Measurements from ENCODE around the gene TACR1.

Gene TACR1

DNA sequence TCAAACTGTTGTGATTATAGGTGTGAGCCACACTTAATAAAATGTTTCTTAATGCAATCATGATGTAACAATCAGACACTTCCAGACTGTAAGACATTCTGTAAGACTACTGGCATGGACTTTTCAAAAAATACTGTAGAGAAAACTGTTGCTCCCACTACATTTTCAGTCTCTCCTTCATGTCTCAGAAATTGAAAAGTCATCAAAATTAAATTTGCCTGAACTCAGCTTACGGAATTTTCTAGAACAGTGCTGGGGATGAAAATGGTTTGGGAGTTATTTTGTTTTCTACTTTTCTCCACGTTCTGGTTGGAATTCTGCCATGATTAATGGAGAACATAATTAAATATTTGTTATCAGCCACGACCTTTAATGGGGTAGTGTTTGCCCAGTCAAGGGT lies 26.8 kb upstream of the TACR1 start:
- POLR2A ChIA-PET, result no interaction called here
- no peak for TF ChIP-seq ZNF37A (tag by site-specific recombination; IDR thresholded peaks at IDR 0.05)
- CTCF ChIA-PET, result interaction anchor here (0.6 kb wide), 1 partner anchor 459 kb away, joined by 3 read pairs; no protein-coding TSS in a partner anchor

GRCh38 chr2:75224636-75225094 lies 25.3 kb upstream of the TACR1 start:
- ChIA-PET POLR2A (no interaction called here), CTCF (no interaction called here)
- H3K4me3 ChIP-seq (ENCODE audit: low read depth, low read length), result no peak overlapping the region
- no peaks in the 10 kb centered on the region for H3K9me3 ChIP-seq (ENCODE audit: control insufficient read depth, insufficient read depth, low read depth, low read length)
- TF ChIP-seq ZNF157 (tag by site-specific recombination; IDR thresholded peaks at IDR 0.05) (no peak), GLIS1 (tag by site-specific recombination; IDR thresholded peaks at IDR 0.05) (no peak), BCL11A (tag by site-specific recombination; IDR thresholded peaks at IDR 0.05; ENCODE audit: low read depth) (no peak), ZSCAN4 (tag by site-specific recombination; IDR thresholded peaks at IDR 0.05) (no peak), ZBTB7A (tag by site-specific recombination; IDR thresholded peaks at IDR 0.05; ENCODE audit: low read depth) (no peak), ZBTB6 (tag by site-specific recombination; IDR thresholded peaks at IDR 0.05) (no peak), ZNF133 (tag by site-specific recombination; IDR thresholded peaks at IDR 0.05) (no peak), ZNF76 (tag by site-specific recombination; IDR thresholded peaks at IDR 0.05; ENCODE audit: borderline replicate concordance, low read depth) (no peak), ZNF707 (tag by site-specific recombination; IDR thresholded peaks at IDR 0.05) (no peak), ZNF664 (tag by site-specific recombination; IDR thresholded peaks at IDR 0.05) (no peak), PRDM1 (tag by site-specific recombination; IDR thresholded peaks at IDR 0.05) (no peak)
- TF ChIP-seq, protein P1, sequence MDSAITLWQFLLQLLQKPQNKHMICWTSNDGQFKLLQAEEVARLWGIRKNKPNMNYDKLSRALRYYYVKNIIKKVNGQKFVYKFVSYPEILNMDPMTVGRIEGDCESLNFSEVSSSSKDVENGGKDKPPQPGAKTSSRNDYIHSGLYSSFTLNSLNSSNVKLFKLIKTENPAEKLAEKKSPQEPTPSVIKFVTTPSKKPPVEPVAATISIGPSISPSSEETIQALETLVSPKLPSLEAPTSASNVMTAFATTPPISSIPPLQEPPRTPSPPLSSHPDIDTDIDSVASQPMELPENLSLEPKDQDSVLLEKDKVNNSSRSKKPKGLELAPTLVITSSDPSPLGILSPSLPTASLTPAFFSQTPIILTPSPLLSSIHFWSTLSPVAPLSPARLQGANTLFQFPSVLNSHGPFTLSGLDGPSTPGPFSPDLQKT (IDR thresholded peaks at IDR 0.05; ENCODE audit: borderline replicate concordance, low read depth, low read length), result no peak
- no peaks in the 10 kb centered on the region for H3K36me3 ChIP-seq (ENCODE audit: control insufficient read depth in 2 of 2, insufficient read depth in 1 of 2, low read length in 2 of 2)
- H3K27ac ChIP-seq (ENCODE audit: extremely low read depth, low read depth, low read length), result no peak overlapping the region
- no peaks in the 10 kb centered on the region for H3K4me1 ChIP-seq (ENCODE audit: control insufficient read depth, insufficient read depth, low read length)

More for the DNA sequence above, 26.8 kb upstream of the TACR1 start:
- no peaks in the 10 kb centered on the region for H3K9me3 ChIP-seq (ENCODE audit: control insufficient read depth, insufficient read depth, low read depth, low read length)
- H3K4me1 ChIP-seq (ENCODE audit: control insufficient read depth, insufficient read depth, low read length), result no peaks in the 10 kb centered on the region
- H3K27ac ChIP-seq (ENCODE audit: extremely low read depth, low read depth, low read length), result no peak overlapping the region
- H3K4me3 ChIP-seq (ENCODE audit: low read depth, low read length), result no peak overlapping the region
- no peaks in the 10 kb centered on the region for H3K36me3 ChIP-seq (ENCODE audit: control insufficient read depth in 2 of 2, insufficient read depth in 1 of 2, low read length in 2 of 2)

GRCh38 chr2:75222527-75222926 lies 23.2 kb upstream of the TACR1 start:
- ChIA-PET CTCF (no interaction called here), POLR2A (no interaction called here)
- H3K27ac ChIP-seq (ENCODE audit: extremely low read depth, low read depth, low read length), result no peak overlapping the region
- no peak for TF ChIP-seq ZBTB20 (tag by site-specific recombination; IDR thresholded peaks at IDR 0.05)
- TF ChIP-seq ZFP3 (tag by site-specific recombination; IDR thresholded peaks at IDR 0.05; ENCODE audit: low read depth), result no peak
- no peak for TF ChIP-seq ZNF132 (tag by site-specific recombination; IDR thresholded peaks at IDR 0.05; ENCODE audit: borderline replicate concordance)
- TF ChIP-seq ZNF394 (tag by site-specific recombination; IDR thresholded peaks at IDR 0.05; ENCODE audit: borderline replicate concordance), result no peak
- TF ChIP-seq, protein P2, sequence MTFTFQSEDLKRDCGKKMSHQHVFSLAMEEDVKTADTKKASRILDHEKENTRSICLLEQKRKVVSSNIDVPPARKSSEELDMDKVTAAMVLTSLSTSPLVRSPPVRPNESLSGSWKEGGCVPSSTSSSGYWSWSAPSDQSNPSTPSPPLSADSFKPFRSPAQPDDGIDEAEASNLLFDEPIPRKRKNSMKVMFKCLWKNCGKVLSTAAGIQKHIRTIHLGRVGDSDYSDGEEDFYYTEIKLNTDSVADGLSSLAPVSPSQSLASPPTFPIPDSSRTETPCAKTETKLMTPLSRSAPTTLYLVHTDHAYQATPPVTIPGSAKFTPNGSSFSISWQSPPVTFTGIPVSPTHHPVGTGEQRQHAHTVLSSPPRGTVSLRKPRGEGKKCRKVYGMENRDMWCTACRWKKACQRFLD (tag by site-specific recombination; IDR thresholded peaks at IDR 0.05), result no peak
- TF ChIP-seq SETDB1 (IDR thresholded peaks at IDR 0.05; ENCODE audit: insufficient read length, low read length), result no peak
- no peak for TF ChIP-seq ZNF518A (tag by site-specific recombination; conservative IDR thresholded peaks at IDR 0.05; ENCODE audit: low read depth)
- no peak for TF ChIP-seq ZNF37A (tag by site-specific recombination; IDR thresholded peaks at IDR 0.05)
- TF ChIP-seq ZNF664 (tag by site-specific recombination; IDR thresholded peaks at IDR 0.05), result no peak
- no peak for TF ChIP-seq ZNF514 (tag by site-specific recombination; IDR thresholded peaks at IDR 0.05)
- TF ChIP-seq ZFP41 (tag by site-specific recombination; IDR thresholded peaks at IDR 0.05; ENCODE audit: borderline replicate concordance), result no peak

More at GRCh38 chr2:75222527-75222926, 23.2 kb upstream of the TACR1 start:
- no peaks in the 10 kb centered on the region for H3K4me1 ChIP-seq (ENCODE audit: control insufficient read depth, insufficient read depth, low read length)
- H3K4me3 ChIP-seq (ENCODE audit: low read depth, low read length), result no peak overlapping the region
- H3K9me3 ChIP-seq (ENCODE audit: control insufficient read depth, insufficient read depth, low read depth, low read length), result no peaks in the 10 kb centered on the region
- H3K36me3 ChIP-seq (ENCODE audit: control insufficient read depth in 2 of 2, insufficient read depth in 1 of 2, low read length in 2 of 2), result no peaks in the 10 kb centered on the region

Measured in HEK293 (cell line).